Ishikawa (cell line): ENCODE measurements around the gene MFGE8.

Experiments used
- CEBPB ChIP-seq: IDR thresholded peaks from 2 replicates; pipeline ENCODE4 v1.6.1; 2012
- CREB1 ChIP-seq: IDR thresholded peaks from 2 replicates; pipeline ENCODE4 v1.6.1; 2012; ENCODE audit warnings: low read depth
- EGR1 ChIP-seq: IDR thresholded peaks from 2 replicates; pipeline ENCODE4 v1.6.1; 2012
- EP300 ChIP-seq: IDR thresholded peaks from 2 replicates; pipeline ENCODE4 v1.6.1; 2012; ENCODE audit warnings: borderline replicate concordance
- FOXM1 ChIP-seq: IDR thresholded peaks from 2 replicates; pipeline ENCODE4 v1.6.1; 2012; ENCODE audit warnings: low read depth, borderline replicate concordance
- MAX ChIP-seq: IDR thresholded peaks from 2 replicates; pipeline ENCODE4 v1.6.1; 2012
- NFIC ChIP-seq: IDR thresholded peaks from 2 replicates; pipeline ENCODE4 v1.6.1; 2012
- RAD21 ChIP-seq: IDR thresholded peaks from 2 replicates; pipeline ENCODE4 v1.6.1; 2012; ENCODE audit warnings: low read depth
- REST ChIP-seq: IDR thresholded peaks from 2 replicates; pipeline ENCODE4 v1.6.1; 2012; ENCODE audit warnings: low read depth, mild to moderate bottlenecking
- TAF1 ChIP-seq: IDR thresholded peaks from 2 replicates; pipeline ENCODE4 v1.6.1; 2012; ENCODE audit warnings: low read depth, mild to moderate bottlenecking
- TCF12 ChIP-seq: IDR thresholded peaks from 2 replicates; pipeline ENCODE4 v1.6.1; 2012; ENCODE audit warnings: low read depth
- TEAD4 ChIP-seq: IDR thresholded peaks from 2 replicates; pipeline ENCODE4 v1.6.1; 2012
- USF1 ChIP-seq: IDR thresholded peaks from 2 replicates; pipeline ENCODE4 v1.6.1; 2012
- YY1 ChIP-seq: IDR thresholded peaks from 2 replicates; pipeline ENCODE4 v1.6.1; 2012; ENCODE audit warnings: low read depth
- ZBTB7A ChIP-seq: IDR thresholded peaks from 2 replicates; pipeline ENCODE4 v1.6.1; 2012; ENCODE audit warnings: low read depth

The MFGE8 gene

GRCh38 chr15:88865498-88866099 lies 47.6 kb downstream of the MFGE8 start:
- no peak for TF ChIP-seq REST
- TF ChIP-seq CREB1 = no peak
- TF ChIP-seq EP300 = no peak
- no peak for TF ChIP-seq FOXM1
- no peak for TF ChIP-seq RAD21
- TF ChIP-seq TAF1 = no peak
- no peak for TF ChIP-seq MAX
- TF ChIP-seq EGR1 = no peak
- no peak for TF ChIP-seq ZBTB7A
- TF ChIP-seq YY1 = no peak
- no peak for TF ChIP-seq USF1
- no peak for TF ChIP-seq TCF12
- no peak for TF ChIP-seq CEBPB
- no peak for TF ChIP-seq NFIC
- TF ChIP-seq TEAD4 = no peak

- no peak for TF ChIP-seq RAD21
- no peak for TF ChIP-seq EP300
- no peak for TF ChIP-seq REST
- no peak for TF ChIP-seq NFIC
- TF ChIP-seq ZBTB7A = no peak
- no peak for TF ChIP-seq CREB1
These were observed 48.2 kb downstream of the MFGE8 start for GRCh38 chr15:88864861-88865497.

- TF ChIP-seq NFIC (no peak), CREB1 (no peak), TAF1 (no peak), EP300 (no peak), EGR1 (no peak), MAX (no peak), CEBPB (no peak), YY1 (no peak), FOXM1 (no peak), USF1 (no peak), ZBTB7A (no peak), TCF12 (no peak), TEAD4 (no peak), RAD21 (no peak), REST (no peak)
These were observed 49.8 kb downstream of the MFGE8 start for GRCh38 chr15:88863412-88863811.

- no peak for TF ChIP-seq EGR1
These were observed 53.0 kb downstream of the MFGE8 start for GRCh38 chr15:88860212-88860611.

GRCh38 chr15:88859550-88859949 lies 53.6 kb downstream of the MFGE8 start:
- TF ChIP-seq CREB1 (no peak), USF1 (no peak), NFIC (no peak), ZBTB7A (no peak), TEAD4 (no peak), TAF1 (no peak), EGR1 (no peak), TCF12 (no peak), REST (no peak), RAD21 (no peak)
